GM21528 (cell line): ENCODE results near the gene IGF1R.
"Not testable (repeated sequence)": the region's sequence is repeated elsewhere in the genome, so short reads cannot be mapped to it uniquely, and the experiment has no call there.

Experiments
- ATAC-seq: cut with Tn5 transposase; IDR thresholded peaks from one replicate; pipeline ENCODE4 v1.9.1; 2021; ENCODE audit warnings: mild to moderate bottlenecking, moderate library complexity; ENCODE audit not compliant: unreplicated experiment, low FRiP score

IGF1R gene

GRCh38 chr15:98966091-98966787, 317.9 kb downstream of the IGF1R start:
- ATAC-seq = no peak

- no peak for ATAC-seq
Measured at GRCh38 chr15:98967096-98967495, 318.8 kb downstream of the IGF1R start.

DNA sequence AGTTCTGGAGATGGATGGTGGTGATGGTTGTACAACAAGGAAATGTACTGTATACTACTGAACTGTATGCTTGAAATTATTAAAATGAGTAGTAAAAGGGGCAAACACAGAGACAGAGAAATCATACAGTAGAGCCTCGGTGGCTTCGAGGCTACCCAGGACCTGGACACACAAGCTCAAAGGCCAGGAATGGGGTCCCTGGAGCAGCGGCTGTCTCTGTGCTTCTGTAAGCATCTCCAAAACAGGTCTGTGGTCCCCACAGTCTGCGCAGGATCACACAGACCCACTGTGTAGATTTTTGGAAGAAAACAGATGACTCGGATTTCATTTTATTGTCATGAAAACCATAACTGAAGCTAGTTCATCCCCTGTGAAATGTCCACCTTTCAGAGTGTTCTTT, 319.6 kb downstream of the IGF1R start:
- ATAC-seq = no peak

GRCh38 chr15:98968576-98968975, 320.2 kb downstream of the IGF1R start:
- no peak for ATAC-seq

- ATAC-seq = no peak
Measured at GRCh38 chr15:98969126-98969735, 320.9 kb downstream of the IGF1R start.

DNA sequence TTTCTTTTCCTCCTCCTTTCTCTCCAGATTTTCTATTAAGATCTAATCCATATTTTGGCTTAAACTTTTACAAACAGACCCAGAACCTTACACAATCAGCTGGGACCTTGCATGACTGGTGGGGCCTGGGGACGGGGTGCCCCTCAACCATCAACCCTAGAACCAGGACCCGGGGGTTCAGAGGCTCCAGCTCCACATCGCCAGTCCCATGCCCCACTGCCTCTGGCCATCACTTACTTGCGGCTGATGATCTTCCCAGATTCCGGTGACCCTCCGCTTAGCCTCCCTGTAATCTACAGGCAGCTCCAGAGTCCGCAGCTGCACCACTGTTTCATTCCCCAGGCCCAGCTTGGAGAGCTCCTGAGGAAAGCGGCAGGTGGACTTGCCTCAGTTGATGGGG, 322.5 kb downstream of the IGF1R start:
- ATAC-seq = no peak

GRCh38 chr15:98976500-98976899, 328.2 kb downstream of the IGF1R start:
- ATAC-seq = no peak

DNA sequence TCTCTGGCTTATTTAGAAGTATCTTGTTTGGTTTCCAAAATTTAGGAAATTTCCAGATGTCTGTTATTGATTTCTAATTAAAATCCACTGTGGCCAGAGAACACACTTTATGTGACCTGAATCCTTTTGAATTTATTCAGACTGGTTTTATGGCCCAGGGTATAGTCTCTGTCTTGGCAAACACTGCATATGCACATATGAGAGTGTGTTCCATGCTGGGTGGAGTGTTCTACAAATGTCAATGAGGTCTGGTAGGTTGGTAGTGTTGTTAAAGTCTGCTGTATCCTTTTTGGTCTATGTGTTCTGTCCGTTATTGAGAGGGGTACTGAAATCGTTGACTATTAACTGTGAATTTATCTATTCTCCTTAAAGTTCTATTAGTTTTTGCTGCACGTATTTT, 329.1 kb downstream of the IGF1R start:
- no peak for ATAC-seq

DNA sequence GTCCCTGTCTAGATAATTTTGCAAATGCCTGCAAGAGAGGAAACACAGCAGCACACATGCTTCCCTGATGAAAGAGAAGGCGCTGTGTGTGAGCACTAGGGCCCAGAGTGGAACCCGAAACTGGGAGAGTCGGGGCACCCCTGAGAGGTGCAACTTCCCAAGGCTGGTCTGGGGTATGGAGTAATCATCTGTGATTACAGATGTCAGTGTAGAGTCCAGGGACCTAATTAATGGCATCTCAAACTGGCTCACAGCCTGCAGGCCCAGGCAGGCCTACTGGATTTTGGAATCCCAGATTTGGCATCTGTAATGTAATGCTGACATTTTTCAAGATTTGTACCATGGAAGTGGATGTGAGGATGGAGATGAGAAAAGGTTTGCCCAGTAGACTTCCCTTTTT, 329.8 kb downstream of the IGF1R start:
- ATAC-seq = no peak

DNA sequence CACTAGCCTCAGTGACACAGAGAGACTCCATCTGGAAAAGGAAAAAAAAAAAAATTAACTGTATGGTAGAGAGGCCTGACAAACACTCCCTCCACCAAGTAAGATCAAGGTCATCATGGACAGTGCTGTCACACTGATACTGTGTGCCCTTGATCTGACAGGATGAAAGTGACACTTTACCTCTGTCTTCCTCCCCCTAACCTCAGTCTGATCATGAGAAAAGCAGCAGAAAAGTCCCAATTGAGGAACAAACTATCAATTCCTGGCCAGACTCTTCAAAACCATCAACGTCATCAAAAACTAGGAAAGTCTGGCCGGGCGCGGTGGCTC, 332.5 kb downstream of the IGF1R start:
- ATAC-seq = no peak

DNA sequence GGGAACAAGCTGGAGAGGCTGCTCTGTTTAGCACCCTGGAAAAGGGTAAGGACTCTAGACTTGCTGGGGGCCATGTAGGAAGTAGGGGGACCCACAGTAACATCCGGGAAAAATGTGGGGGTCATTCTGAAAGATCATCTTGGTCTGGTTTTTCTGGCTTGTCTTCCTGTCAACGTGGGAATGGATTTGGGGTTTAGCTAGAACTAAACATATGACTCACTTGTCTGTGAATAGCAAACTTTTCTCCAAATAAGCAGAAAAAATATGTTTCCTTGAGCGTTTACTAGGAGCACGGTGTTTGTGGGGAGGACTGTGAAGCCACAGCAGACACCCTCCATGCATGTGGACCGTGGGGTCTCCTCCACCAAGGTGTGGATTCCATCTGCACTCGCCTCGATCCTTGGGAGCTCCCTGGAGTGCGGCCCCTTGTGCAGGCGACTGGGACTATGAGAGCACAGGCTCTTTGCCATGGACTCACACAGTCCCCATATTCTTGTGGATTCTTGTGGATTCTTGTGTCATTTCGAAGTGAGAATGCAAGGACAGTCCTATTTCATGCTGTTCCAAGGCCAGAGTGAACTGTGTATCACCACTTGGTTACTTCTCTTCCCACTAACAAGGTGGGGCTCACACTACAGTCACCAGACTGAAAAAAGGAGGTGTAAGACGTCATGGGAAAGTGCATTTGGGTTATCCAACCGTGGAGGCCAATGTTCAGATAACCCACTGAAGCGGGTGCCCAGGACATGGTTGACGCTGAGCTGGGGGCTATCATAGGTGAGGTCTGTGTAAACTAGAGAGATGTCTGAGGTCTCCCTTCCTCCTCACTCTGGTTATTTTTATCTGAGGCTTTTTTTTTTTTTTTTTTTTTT, 333.7 kb downstream of the IGF1R start:
- ATAC-seq = no peak

DNA sequence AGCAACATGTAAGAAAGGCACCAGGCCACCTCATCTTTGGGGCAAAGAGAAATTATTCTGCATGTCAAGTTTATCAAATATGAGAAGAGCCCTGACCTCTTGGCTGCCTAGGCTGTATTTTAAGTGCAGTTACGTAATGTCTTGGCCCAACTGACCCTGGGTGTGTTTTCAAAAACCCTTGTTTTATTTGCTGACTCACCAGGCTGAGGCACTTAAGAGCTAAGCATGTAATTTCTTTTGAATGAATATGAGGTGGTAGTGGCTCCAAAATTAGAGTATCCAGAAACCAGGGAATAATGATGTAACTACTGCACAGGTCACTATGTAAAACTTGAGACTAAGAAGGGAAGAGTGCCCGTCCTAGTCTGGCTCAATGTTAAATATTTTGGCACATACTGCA, 335.0 kb downstream of the IGF1R start:
- ATAC-seq = no peak

- ATAC-seq = no peak
Measured at GRCh38 chr15:98986281-98986680, 337.9 kb downstream of the IGF1R start.

GRCh38 chr15:98994892-98995291, 346.6 kb downstream of the IGF1R start:
- ATAC-seq = no peak

- ATAC-seq = no peak
Measured at GRCh38 chr15:98996169-98996568, 347.8 kb downstream of the IGF1R start.

DNA sequence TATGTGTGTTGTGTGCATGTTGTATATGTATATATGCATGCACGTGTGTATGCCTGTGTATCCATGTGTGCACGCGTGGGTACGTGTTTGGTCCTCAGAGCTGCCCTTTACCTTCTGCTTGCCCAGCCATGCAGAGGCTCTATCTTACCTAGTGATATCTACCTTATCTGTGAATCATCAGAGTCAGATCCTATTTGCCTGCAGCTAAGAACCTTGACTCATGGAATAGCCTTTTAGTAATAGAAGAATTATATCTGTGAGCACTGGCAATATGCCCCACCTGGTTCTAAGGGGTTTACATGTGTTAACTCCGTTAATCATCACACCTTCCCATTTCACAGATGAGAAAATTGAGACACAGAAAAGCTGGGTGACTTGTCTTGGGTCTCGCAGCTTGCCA, 348.3 kb downstream of the IGF1R start:
- ATAC-seq = no peak

GRCh38 chr15:98997312-98997711, 349.0 kb downstream of the IGF1R start:
- no peak for ATAC-seq

GRCh38 chr15:98997755-98998154, 349.4 kb downstream of the IGF1R start:
- no peak for ATAC-seq

DNA sequence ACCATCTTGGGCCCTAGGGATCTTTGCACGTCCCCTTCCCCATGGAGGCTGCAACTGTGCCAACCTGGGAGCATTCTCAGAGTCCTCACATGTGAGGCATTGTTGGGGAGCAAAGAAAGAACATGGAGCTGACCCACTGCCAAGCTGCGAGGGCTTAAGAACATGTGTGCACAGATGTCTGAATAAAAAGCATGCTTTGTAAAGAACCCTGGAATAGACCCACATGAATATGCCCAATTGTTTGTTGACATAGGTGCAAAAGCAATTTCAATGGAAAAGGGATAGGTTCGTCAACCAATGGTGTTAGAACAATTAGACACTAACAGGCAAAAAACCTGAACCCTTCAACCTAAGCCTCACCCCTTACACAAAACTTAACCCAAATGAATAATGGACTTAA, 349.9 kb downstream of the IGF1R start:
- ATAC-seq = no peak

GRCh38 chr15:98999233-98999632, 350.9 kb downstream of the IGF1R start:
- no peak for ATAC-seq

DNA sequence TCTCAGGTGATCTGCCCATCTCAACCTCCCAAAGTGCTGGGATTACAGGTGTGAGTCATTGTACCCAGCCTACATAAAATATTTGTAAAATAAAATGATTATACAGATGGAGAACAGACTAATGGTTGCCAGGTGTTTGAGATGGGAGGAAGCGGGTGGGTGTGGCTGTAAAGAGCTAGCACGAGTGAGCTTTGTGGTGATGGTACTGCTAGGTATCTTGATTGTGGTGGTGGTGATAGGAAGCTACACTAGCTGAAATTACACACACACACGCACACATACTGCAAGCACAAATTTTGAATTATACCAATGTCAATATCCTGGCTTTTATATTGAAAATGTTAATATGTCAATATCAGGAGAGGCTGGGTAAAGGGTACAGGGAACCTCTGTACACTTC, 353.9 kb downstream of the IGF1R start:
- no peak for ATAC-seq

- ATAC-seq = not testable (repeated sequence)
Measured at GRCh38 chr15:99003317-99003716, 355.0 kb downstream of the IGF1R start.
